ENCODE measurements around the gene TST. TPM values are rescaled to one million over a fixed set of nuclear protein-coding genes. Genes with fewer than 3 reads are reported as not detected.

The TST gene
- total RNA-seq, 1 donor from 2014 or later = 7.0 TPM

Other genes starting within 250 kb of the TST start
- gene IFT27, start 243.3 kb downstream of the TST start, total RNA-seq = 28.0 and 28.4 TPM in 2 replicates
- gene PVALB, start 202.4 kb downstream of the TST start, total RNA-seq = not detected in 2 replicates
- gene NCF4, start 158.4 kb downstream of the TST start, total RNA-seq = 66.5 and 70.4 TPM in 2 replicates
- 37.5 and 40.1 TPM in 2 replicates for gene CSF2RB, start 105.8 kb downstream of the TST start, total RNA-seq
- 19.5 and 19.8 TPM in 2 replicates for gene MPST, start 295 bp upstream of the TST start, total RNA-seq
- 51.1 and 55.3 TPM in 2 replicates for gene KCTD17, start 32.3 kb upstream of the TST start, total RNA-seq
- 2.7 and 3.4 TPM in 2 replicates for gene TMPRSS6, start 90.3 kb upstream of the TST start, total RNA-seq
- 269 and 282 TPM in 2 replicates for gene IL2RB, start 130.5 kb upstream of the TST start, total RNA-seq
- gene C1QTNF6, start 168.8 kb upstream of the TST start, total RNA-seq = 7.0 and 7.7 TPM in 2 replicates
- gene SSTR3, start 193.0 kb upstream of the TST start, total RNA-seq = 4.3 and 4.5 TPM in 2 replicates
- gene RAC2, start 224.8 kb upstream of the TST start, total RNA-seq = 978 and 990 TPM in 2 replicates

Data from T-helper 1 cell treated with Interleukin-12 subunit alpha and Interleukin-12 subunit beta and Interleukin-4 antibody, amounts not matched to agents 30 ng/mL and 1 ng/mL, for 36 hours (primary cell).